Type B pancreatic cell (in vitro differentiated cells): ENCODE data around the gene RAB3A. TPM values are rescaled to one million over a fixed set of nuclear protein-coding genes. Genes with fewer than 3 reads are reported as not detected.

ENCODE experiments used
- DNase-seq: peaks from one replicate; pipeline ENCODE4 v3.0.0; 2021; ENCODE audit warnings: mixed read lengths; ENCODE audit not compliant: unreplicated experiment; ENCODE audit errors: extremely low spot score
- H3K27ac Mint-ChIP-seq: 2 replicates; pipeline ENCODE4 v1.8.0; 2021; ENCODE audit warnings: mild to moderate bottlenecking, mixed read lengths
- H3K27me3 Mint-ChIP-seq: 2 replicates; pipeline ENCODE4 v1.8.0; 2021; ENCODE audit warnings: mixed read lengths
- H3K36me3 Mint-ChIP-seq: 2 replicates; pipeline ENCODE4 v1.8.0; 2021; ENCODE audit warnings: mixed read lengths
- H3K4me1 Mint-ChIP-seq: one replicate; pipeline ENCODE4 v1.8.0; 2021; ENCODE audit warnings: mixed read lengths; ENCODE audit not compliant: unreplicated experiment
- H3K4me3 Mint-ChIP-seq: 2 replicates; pipeline ENCODE4 v1.8.0; 2021; ENCODE audit warnings: mild to moderate bottlenecking, mixed read lengths
- H3K9me3 Mint-ChIP-seq: 2 replicates; pipeline ENCODE4 v1.8.0; 2021; ENCODE audit warnings: mixed read lengths
- CTCF ChIP-seq: fragments of 200-600 bp; sonication (generic); conservative IDR thresholded peaks from 2 replicates; pipeline ENCODE4 v1.5.0; 2021; ENCODE audit warnings: antibody characterized with exemption, mild to moderate bottlenecking
- total RNA-seq: library from RNA; stranded (reverse); gene quantifications from 2 replicates; pipeline ENCODE4 v1.2.1, GENCODE V29; 2021; ENCODE audit warnings: low replicate concordance

Gene RAB3A
- total RNA-seq, 1 donor from 2014 or later, result 8.7 TPM

GRCh38 chr19:18205200-18205892 lies 1.5 kb upstream of the RAB3A start:
- peaks cover 11% of the 10 kb centered on the region for H3K27me3 Mint-ChIP-seq
- no peak for DNase-seq
- H3K36me3 Mint-ChIP-seq, result no peaks in the 10 kb centered on the region
- no peak for TF ChIP-seq CTCF
- H3K27ac Mint-ChIP-seq, result peak overlapping the region; percentile 96
- peaks cover 8% of the 10 kb centered on the region for H3K4me1 Mint-ChIP-seq
- H3K4me3 Mint-ChIP-seq, result peak overlapping the region; percentile 96
- no peaks in the 10 kb centered on the region for H3K9me3 Mint-ChIP-seq

DNA sequence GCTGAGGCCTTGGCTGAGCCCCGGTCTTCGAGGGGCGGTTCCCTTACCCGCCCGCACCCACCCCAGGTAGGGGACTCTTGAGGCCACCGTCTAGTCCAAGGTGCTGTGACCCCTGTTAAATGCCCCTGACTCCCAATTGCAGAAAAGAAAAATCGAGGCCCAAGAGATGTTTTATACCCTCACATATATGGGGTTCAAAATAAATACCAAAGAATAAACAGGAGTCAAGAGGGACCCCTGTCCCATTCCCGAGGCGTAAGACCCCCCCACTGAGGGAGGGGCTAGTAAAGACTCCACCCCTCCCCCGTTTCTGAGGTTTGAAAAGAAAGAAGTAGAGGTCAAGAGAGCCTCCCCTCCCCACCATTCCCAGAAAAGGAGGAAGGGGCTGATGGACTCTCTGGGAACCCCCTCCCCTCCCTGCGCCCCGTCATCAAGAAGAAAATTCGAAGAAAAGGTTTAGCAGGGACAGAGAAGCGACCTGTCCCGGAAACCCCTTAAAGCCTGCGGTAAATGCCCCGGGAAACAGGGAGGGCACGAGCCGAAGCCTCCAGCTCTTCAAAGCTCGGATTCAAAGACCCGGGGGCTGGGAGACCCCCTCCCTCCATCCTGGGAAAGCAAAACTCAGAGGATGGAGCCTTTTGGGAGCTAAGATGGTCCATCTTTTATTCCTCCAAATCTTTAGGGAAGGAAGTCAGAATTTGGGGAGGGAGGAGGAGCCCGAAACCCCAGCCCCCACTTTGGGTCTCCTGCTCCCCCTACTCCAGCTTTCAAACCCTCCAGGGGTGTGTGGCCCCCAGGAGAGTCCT lies 755 bp upstream of the RAB3A start:
- Mint-ChIP-seq H3K4me1 (peaks cover 8% of the 10 kb centered on the region), H3K27ac (peak overlapping the region; percentile 96), H3K36me3 (no peaks in the 10 kb centered on the region), H3K4me3 (peak overlapping the region; percentile 96), H3K27me3 (peaks cover 6% of the 10 kb centered on the region), H3K9me3 (no peaks in the 10 kb centered on the region)
- no peak for DNase-seq
- no peak for TF ChIP-seq CTCF

DNA sequence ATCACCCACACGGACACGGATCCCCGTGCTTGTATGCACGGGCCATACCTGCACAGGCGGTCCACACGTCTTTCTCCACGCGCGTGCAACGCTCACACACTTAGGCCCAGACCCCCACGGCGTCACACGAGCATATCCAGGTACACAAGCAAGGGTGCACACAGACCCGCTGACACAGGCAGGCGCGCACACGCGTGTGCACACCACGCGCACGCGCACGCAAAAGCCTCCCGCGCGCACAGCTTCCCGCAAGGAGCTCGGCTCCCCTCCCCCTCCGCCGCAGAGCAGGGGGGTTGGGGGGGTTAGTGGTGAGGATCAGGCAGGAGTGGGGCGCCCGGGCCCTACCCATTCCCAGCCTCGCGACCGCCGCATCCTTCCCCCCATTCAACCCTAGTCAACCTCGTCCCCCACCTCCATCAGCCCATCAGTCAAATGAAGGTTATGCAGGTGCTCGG lies 407 bp downstream of the RAB3A start:
- DNase-seq, result no peak
- H3K4me3 Mint-ChIP-seq, result peak overlapping the region; percentile 96
- peaks cover 1% of the 10 kb centered on the region for H3K27me3 Mint-ChIP-seq
- peaks cover 8% of the 10 kb centered on the region for H3K4me1 Mint-ChIP-seq
- peaks cover 3% of the 10 kb centered on the region for H3K36me3 Mint-ChIP-seq
- peak overlapping the region; percentile 96 for H3K27ac Mint-ChIP-seq
- no peaks in the 10 kb centered on the region for H3K9me3 Mint-ChIP-seq
- no peak for TF ChIP-seq CTCF

DNA sequence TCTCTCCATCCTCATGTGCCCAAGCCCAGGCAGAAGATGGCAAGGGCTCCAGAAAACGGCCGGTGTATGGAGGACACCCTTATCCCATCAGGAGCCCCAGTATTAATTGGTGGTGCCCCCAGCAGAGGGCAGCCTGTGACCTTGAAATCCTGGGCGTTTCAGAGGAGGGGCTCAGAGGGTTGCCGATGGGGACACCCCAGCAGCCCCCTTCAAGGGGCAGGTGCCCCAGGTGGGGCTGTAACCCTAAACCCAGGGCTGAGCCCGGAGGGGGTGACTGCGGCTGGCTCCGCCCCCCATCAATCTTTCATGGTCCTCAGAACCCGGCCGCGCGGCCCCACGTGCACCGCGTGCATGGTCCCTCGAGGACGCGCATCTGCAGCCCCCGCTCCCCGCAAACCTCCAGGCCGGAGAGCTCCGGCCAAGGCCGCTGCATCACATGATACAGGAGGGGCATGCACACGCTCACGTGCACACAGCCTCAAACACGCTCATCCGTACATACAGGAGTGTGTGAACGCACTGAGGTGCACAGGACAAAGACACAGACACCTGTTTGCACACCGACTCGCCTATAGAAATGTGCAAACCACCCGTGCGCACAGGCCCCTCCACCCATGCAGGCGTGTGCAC lies 949 bp downstream of the RAB3A start:
- peak overlapping the region; percentile 96 for H3K27ac Mint-ChIP-seq
- no peak for DNase-seq

More for the DNA sequence above, 949 bp downstream of the RAB3A start:
- Mint-ChIP-seq H3K36me3 (peaks cover 8% of the 10 kb centered on the region), H3K27me3 (no peaks in the 10 kb centered on the region), H3K4me3 (peak overlapping the region; percentile 96), H3K9me3 (no peaks in the 10 kb centered on the region), H3K4me1 (peaks cover 8% of the 10 kb centered on the region)
- TF ChIP-seq CTCF, result peak; percentile 55
